NK-92 (cell line): ENCODE measurements around the gene SUGP1.
"Not testable (repeated sequence)": the region's sequence is repeated elsewhere in the genome, so short reads cannot be mapped to it uniquely, and the experiment has no call there.

ENCODE experiments used
- DNase-seq: peaks from one replicate; lab custom pipeline; 2025; ENCODE audit not compliant: unreplicated experiment; lab: John Stamatoyannopoulos, UW

The SUGP1 gene

GRCh38 chr19:19268453-19269385 lies 51.6 kb downstream of the SUGP1 start:
- DNase-seq = no peak

GRCh38 chr19:19267305-19267704 lies 53.0 kb downstream of the SUGP1 start:
- DNase-seq = no peak

GRCh38 chr19:19263886-19264487 lies 56.3 kb downstream of the SUGP1 start:
- DNase-seq = no peak

GRCh38 chr19:19262190-19263057 lies 57.9 kb downstream of the SUGP1 start:
- DNase-seq = no peak

DNA sequence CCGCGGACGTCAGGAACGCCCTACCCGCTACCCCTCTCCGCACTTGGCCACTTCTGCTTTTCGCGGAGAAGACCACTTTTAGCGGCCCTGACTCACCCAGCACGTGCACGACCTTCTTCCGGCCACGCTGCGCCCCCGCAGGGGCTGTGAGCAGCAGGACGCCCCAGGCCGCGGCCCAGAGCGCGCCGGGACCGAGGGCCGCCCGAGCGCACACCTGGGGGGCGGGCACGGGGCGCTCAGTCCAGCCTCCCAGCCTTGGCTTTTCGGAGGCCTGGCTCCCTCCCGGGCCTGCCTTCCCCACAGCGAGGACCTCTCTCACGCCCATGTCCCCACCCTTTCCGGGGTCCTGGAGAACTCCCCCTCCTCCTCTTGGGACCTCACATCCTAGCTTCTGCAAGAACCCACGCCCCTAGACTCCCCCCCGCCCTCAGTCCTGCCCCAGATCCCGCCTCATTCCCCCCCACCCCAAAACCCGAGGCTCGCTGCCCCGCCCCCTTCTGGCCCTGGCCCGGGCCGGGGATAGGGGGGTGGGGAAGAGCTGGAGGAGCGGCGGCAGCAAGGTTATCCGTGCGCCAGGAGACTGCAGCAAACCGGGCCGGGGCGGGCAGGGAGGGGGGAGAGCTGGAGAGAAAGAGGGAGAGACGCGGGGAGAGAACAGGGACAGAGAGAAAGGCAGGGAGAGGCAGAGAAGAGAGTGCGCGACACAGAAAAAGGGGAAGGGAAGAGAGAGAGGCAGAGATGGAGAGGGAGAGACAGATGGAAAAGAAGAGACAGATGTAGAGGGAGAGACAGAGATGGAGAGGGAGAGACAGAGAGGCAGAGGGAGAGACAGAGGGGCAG lies 58.7 kb downstream of the SUGP1 start:
- no peak for DNase-seq

DNA sequence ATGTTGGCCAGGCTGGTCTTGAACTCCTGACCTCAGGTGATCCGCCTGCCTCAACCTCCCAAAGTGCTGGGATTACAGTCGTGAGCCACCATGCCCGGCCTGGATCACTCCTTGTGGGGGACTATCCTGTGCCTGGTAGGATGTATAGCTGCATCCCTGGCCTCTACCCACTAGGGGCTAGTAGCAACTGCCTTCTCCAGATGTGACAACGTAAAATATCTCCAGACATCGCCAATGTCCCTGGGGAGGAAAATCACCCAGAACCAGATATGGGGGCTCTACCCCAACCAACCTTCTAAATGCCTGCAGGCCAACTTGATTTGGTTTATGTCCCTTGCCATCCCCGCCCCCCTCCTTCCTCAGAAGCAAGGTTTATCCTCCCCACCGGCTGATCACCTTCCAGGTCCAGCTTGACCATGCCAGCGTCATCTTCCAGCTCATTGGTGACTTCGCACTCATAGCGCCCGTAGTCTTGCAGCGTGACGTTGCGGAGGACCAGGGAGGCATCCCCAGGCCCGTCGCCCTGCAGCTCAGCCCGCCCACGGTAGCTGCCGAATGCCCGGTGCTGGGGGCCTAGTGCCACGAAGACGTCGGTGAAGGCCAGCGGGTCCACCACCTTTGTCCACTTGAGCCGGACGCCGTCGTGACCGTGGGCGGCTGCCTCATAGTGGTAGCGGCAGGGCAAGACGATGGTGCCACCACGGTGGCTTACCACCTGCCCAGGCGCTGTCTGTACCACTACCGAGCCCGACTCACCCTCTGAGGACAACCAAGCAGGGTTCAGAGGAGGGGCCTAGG lies 59.7 kb downstream of the SUGP1 start:
- no peak for DNase-seq

GRCh38 chr19:19259741-19260140 lies 60.6 kb downstream of the SUGP1 start:
- no peak for DNase-seq

- DNase-seq = no peak
Observed at GRCh38 chr19:19258589-19259338, 61.5 kb downstream of the SUGP1 start.

GRCh38 chr19:19257836-19258588 lies 62.3 kb downstream of the SUGP1 start:
- no peak for DNase-seq

DNA sequence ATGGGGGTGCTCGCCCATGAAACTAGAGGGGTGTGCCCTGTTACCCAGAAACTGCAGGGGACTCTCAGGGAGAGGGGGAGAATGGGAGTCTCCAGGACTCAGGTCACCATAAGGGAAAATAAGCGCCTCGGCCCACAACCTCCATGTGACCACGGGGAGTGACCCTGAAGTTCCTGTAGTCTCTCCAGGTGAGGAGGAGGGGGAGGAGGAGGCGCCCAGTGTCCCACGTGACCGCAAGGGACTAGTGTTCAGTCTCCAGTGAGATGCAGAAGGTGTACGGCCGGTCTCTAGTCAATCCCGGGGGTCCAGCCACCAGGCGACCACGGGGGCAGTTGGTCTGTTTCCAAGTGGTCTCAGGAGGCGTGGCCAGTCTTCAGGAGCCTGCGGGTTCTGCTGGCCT lies 63.2 kb downstream of the SUGP1 start:
- DNase-seq = no peak

- DNase-seq = no peak
Observed at GRCh38 chr19:19256072-19256969, 64.0 kb downstream of the SUGP1 start.

DNA sequence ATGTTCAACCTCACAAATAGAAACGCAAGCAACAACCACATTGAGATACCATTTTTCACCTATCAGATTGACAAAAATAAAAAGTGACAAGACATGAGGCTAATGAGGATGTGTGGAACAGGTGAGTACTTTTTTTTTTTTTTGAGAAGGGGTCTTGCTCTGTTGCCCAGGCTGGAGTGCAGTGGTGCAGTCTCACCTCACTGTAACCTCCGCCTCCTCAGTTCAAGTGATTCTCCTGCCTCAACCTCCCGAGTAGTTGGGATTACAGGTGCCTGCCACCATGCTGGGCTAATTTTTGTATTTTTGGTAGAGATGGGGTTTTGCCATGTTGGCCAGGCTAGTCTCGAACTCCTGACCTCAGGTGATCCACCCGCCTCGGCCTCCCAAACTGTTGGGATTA lies 66.9 kb downstream of the SUGP1 start:
- DNase-seq = not testable (repeated sequence)

DNA sequence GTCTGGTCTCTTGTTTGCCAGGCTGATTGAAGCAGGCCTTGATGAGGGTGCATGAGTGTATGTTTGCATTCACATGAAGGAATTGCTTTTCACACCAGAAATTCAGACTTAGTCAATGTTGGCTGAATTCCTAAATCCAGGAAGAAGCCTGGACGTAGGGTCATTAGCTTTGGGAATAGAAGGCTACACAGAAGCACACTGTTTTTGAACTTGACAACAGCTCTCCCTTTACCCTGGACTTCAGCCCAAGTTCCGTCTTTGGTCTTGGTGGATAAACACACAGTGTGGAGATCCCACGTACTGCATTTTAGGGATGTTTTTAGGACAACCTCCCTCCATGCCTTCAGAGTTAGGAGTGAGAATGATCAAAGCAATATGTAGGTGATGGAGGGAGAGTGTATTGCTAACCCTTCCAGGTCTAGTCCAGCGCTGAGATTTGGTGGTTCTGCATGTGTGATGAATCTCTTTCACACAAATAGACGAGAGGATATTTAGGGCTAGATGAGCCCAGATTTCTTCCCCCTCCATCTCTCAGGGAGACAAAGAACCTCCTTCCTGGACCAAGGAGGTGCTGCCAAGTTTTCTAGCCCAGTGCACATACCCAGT lies 70.0 kb downstream of the SUGP1 start:
- DNase-seq = no peak

DNA sequence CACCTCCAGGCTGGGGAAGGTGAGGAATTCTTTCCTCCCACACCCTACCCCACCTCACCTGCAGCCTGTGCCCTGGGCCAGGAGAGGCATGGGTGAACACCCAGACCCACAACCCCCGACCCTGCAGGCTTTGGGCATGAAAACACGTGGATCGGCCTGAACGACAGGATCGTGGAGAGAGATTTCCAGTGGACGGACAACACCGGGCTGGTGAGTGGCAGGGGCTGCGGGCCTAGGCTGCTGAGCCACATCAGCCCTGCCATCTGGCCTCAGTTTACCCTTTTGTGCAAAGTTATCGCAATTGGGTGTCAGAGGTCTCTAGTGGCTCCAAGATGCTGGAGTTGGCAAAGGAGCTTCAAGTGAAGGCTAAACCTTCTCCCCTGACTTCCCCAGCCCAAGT lies 79.8 kb downstream of the SUGP1 start:
- DNase-seq = no peak

GRCh38 chr19:19239675-19240074 lies 80.6 kb downstream of the SUGP1 start:
- DNase-seq = no peak

- no peak for DNase-seq
Observed at GRCh38 chr19:19238126-19238894, 82.0 kb downstream of the SUGP1 start.
